ENCODE data around the gene TMEM151B. TPM values are rescaled to one million over a fixed set of nuclear protein-coding genes. Genes with fewer than 3 reads are reported as not detected.
A peak's percentile ranks its signal among the peaks of the same experiment; 100 is the strongest.

Gene TMEM151B
- total and polyA plus RNA-seq, 2 donors (not counting 1 experiment from before 2014, with no cell fraction given): 0.01 to 0.10 TPM

DNA sequence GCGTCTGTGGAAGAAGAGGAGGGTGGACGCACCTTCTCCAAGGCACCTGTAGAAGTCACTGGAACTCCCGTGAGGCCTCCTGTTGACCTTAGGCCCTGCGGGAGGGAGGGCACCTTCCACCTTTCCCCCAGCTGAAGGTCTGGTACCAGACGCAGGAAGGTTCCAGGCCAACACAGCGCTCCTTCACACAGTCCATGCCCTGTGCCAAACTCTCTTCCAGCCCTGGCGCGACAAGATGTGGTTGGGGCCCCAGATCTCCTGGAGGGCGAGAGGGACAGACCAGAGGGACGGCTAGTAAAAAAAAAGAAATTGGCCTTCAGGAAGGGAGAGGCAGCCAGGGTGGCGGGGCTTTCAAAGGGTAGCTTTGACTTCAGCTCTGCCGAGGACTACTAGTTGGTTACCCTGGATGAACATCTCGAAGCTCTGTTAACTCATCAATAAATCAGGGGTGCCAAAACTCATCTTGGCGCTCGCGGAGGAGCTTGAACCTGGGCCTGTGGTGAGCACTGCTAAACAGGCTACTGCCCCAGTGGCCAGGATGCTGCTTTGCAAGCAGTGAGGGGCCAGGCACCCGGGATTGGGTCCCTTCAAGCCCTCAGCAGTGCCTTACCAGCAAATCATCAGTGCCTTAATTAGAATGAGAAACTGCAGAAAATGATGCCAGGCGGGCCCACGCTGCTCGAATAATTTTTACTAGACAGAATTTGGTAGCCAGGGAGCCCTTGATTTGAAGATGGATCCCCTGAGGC lies 28.0 kb downstream of the TMEM151B start:
- H3K27me3 ChIP-seq (replicated peaks in 1 of 4; ENCODE audit: control extremely low read depth in 1 of 4, control insufficient read depth in 3 of 4, insufficient read depth in 4 of 4, low read length in 3 of 4): peaks cover 0 to 34% (median 22%) of the 10 kb centered on the region in 4 experiments
- intact Hi-C loops (cut with micrococcal nuclease): no loop called here
- CTCF ChIA-PET: interaction anchor here (1.3 kb wide), 1 partner anchor 15 kb away, joined by 3 read pairs; the partner anchor contains the start of gene AARS2
- H3K9ac ChIP-seq (ENCODE audit: low read length): peak overlapping the region; percentile 52
- no peak for DNase-seq
- no peaks in the 10 kb centered on the region for H3K9me3 Mint-ChIP-seq (ENCODE audit: insufficient read depth)
- H3K79me2 ChIP-seq (ENCODE audit: control insufficient read depth, insufficient read depth, low read length): no peaks in the 10 kb centered on the region
- peaks cover 7% of the 10 kb centered on the region for H4K20me1 ChIP-seq (ENCODE audit: control insufficient read depth, insufficient read depth, low read length, poor library complexity, severe bottlenecking)
- H2AFZ ChIP-seq (ENCODE audit: insufficient read depth, low read depth, low read length, poor library complexity, severe bottlenecking): no peak overlapping the region
- no peak overlapping the region for H3K27ac ChIP-seq (ENCODE audit: low read length in 2 of 2)
- 74% methylated on average over 20 of the region's 20 CpGs for WGBS (ENCODE audit: insufficient coverage)
- H3K4me3 Mint-ChIP-seq: peak overlapping the region; percentile 69
- no peak overlapping the region for H3K4me3 ChIP-seq (ENCODE audit: control extremely low read depth in 1 of 5, extremely low read depth in 1 of 5, insufficient read depth in 1 of 5, low read depth in 2 of 5, low read length in 4 of 5)
- ATAC-seq (ENCODE audit: low read depth): no peak
- H3K4me2 ChIP-seq (replicated peaks; ENCODE audit: low read depth, low read length, poor library complexity, severe bottlenecking): peak overlapping the region; percentile 83
- H3K4me1 Mint-ChIP-seq: peaks cover 3% of the 10 kb centered on the region
- H3K36me3 ChIP-seq (replicated peaks in 1 of 2; ENCODE audit: control extremely low read depth in 1 of 2, control insufficient read depth in 1 of 2, extremely low read depth in 1 of 2, insufficient read depth in 2 of 2, low read length in 1 of 2): peaks cover 0 to 25% of the 10 kb centered on the region in 2 experiments
- TF ChIP-seq, protein P1, sequence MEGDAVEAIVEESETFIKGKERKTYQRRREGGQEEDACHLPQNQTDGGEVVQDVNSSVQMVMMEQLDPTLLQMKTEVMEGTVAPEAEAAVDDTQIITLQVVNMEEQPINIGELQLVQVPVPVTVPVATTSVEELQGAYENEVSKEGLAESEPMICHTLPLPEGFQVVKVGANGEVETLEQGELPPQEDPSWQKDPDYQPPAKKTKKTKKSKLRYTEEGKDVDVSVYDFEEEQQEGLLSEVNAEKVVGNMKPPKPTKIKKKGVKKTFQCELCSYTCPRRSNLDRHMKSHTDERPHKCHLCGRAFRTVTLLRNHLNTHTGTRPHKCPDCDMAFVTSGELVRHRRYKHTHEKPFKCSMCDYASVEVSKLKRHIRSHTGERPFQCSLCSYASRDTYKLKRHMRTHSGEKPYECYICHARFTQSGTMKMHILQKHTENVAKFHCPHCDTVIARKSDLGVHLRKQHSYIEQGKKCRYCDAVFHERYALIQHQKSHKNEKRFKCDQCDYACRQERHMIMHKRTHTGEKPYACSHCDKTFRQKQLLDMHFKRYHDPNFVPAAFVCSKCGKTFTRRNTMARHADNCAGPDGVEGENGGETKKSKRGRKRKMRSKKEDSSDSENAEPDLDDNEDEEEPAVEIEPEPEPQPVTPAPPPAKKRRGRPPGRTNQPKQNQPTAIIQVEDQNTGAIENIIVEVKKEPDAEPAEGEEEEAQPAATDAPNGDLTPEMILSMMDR (IDR thresholded peaks at IDR 0.05): no peak
- no peak for TF ChIP-seq EZH2 (IDR thresholded peaks at IDR 0.05; ENCODE audit: borderline replicate concordance, insufficient read depth, low read depth, low read length, poor library complexity, severe bottlenecking)
- peaks cover 13 to 19% of the 10 kb centered on the region in 2 donors for H3K4me1 ChIP-seq (ENCODE audit: control insufficient read depth in 2 of 2, insufficient read depth in 2 of 2, low read length in 2 of 2)
- peak overlapping the region; percentile 10 for H3K27ac Mint-ChIP-seq
- peaks cover 30% of the 10 kb centered on the region for H3K27me3 Mint-ChIP-seq
- peaks cover 0 to 7% (median 0%) of the 10 kb centered on the region in 3 donors for H3K9me3 ChIP-seq (ENCODE audit: control extremely low read depth in 1 of 3, control insufficient read depth in 2 of 3, insufficient read depth in 1 of 3, low read length in 2 of 3)
- POLR2A ChIA-PET: no interaction called here

DNA sequence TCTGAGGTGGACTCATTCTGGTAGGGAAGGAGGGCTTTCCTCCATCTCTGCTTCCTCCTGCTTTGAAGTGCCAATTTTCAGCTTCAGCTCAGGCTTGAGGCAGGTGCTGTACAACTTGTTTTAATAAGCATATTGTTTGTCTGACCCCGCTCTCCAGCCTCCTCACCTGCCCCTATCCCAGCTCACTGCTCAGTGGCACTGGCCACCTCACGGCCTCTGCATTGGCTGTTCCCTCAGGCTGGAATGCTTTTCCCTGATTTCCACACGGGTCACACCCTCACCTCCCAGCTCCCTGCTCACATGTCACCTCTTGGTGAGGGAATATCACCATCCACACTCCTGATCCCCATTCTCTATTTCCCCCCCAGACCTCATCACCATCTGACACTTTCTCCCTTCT lies 28.6 kb downstream of the TMEM151B start:
- Mint-ChIP-seq H3K9me3 (ENCODE audit: insufficient read depth) (no peaks in the 10 kb centered on the region), H3K27ac (no peak overlapping the region), H3K4me1 (peaks cover 3% of the 10 kb centered on the region), H3K27me3 (peaks cover 24% of the 10 kb centered on the region), H3K4me3 (peak overlapping the region; percentile 4)
- ATAC-seq (ENCODE audit: low read depth): no peak
- Histone ChIP-seq H2AFZ (ENCODE audit: insufficient read depth, low read depth, low read length, poor library complexity, severe bottlenecking) (no peak overlapping the region), H4K20me1 (ENCODE audit: control insufficient read depth, insufficient read depth, low read length, poor library complexity, severe bottlenecking) (peaks cover 7% of the 10 kb centered on the region), H3K79me2 (ENCODE audit: control insufficient read depth, insufficient read depth, low read length) (no peaks in the 10 kb centered on the region), H3K27ac (ENCODE audit: low read length in 2 of 2) (no peak overlapping the region), H3K36me3 (replicated peaks in 1 of 2; ENCODE audit: control extremely low read depth in 1 of 2, control insufficient read depth in 1 of 2, extremely low read depth in 1 of 2, insufficient read depth in 2 of 2, low read length in 1 of 2) (peaks cover 0 to 31% of the 10 kb centered on the region in 2 experiments), H3K4me3 (ENCODE audit: control extremely low read depth in 1 of 5, extremely low read depth in 1 of 5, insufficient read depth in 1 of 5, low read depth in 2 of 5, low read length in 4 of 5) (no peak overlapping the region), H3K9ac (ENCODE audit: low read length) (no peak overlapping the region), H3K4me2 (replicated peaks; ENCODE audit: low read depth, low read length, poor library complexity, severe bottlenecking) (no peak overlapping the region), H3K9me3 (ENCODE audit: control extremely low read depth in 1 of 3, control insufficient read depth in 2 of 3, insufficient read depth in 1 of 3, low read length in 2 of 3) (peaks cover 0 to 7% (median 0%) of the 10 kb centered on the region in 3 donors), H3K4me1 (ENCODE audit: control insufficient read depth in 2 of 2, insufficient read depth in 2 of 2, low read length in 2 of 2) (peaks cover 13 to 19% of the 10 kb centered on the region in 2 donors), H3K27me3 (replicated peaks in 1 of 4; ENCODE audit: control extremely low read depth in 1 of 4, control insufficient read depth in 3 of 4, insufficient read depth in 4 of 4, low read length in 3 of 4) (peaks cover 0 to 34% (median 22%) of the 10 kb centered on the region in 4 experiments)
- no peak for DNase-seq
- intact Hi-C loops (cut with micrococcal nuclease): no loop called here
- WGBS (ENCODE audit: insufficient coverage): 97% methylated on average over 3 of the region's 3 CpGs
- ChIA-PET CTCF (interaction anchor here (0.7 to 1.3 kb wide), 2 partner anchors 14 to 31 kb away, joined by 3 read pairs; partner anchors contain the start of gene AARS2), POLR2A (no interaction called here)
- no peak for TF ChIP-seq EZH2 (IDR thresholded peaks at IDR 0.05; ENCODE audit: borderline replicate concordance, insufficient read depth, low read depth, low read length, poor library complexity, severe bottlenecking)
- TF ChIP-seq, protein P1 (IDR thresholded peaks at IDR 0.05): no peak
